Fibroblast of lung (primary cell): Measurements from ENCODE around the gene HPGD. TPM values are rescaled to one million over a fixed set of nuclear protein-coding genes. Genes with fewer than 3 reads are reported as not detected.

ENCODE experiments used
- DNase-seq, 2 donors: peaks; one replicate each; pipeline versions ENCODE4 v3.0.0 to v3.0.0-alpha.2; 2010; ENCODE audit warnings: low read depth in 2 of 2
- H2AFZ ChIP-seq: 2 replicates; pipeline ENCODE4 v1.5.1; 2012; ENCODE audit warnings: low read length, control low read depth, inconsistent platforms
- H3K27ac ChIP-seq: 2 replicates; pipeline ENCODE4 v1.5.1; 2011; ENCODE audit warnings: low read length, control low read depth; ENCODE audit not compliant: insufficient read depth
- H3K27me3 ChIP-seq: 2 replicates; pipeline ENCODE4 v1.5.1; 2011; ENCODE audit warnings: mild to moderate bottlenecking, low read length; ENCODE audit not compliant: control insufficient read depth, insufficient read depth
- H3K36me3 ChIP-seq: 2 replicates; pipeline ENCODE4 v1.5.1; 2011; ENCODE audit warnings: low read length; ENCODE audit not compliant: control insufficient read depth, insufficient read depth
- H3K4me1 ChIP-seq: 2 replicates; pipeline ENCODE4 v1.5.1; 2011; ENCODE audit warnings: low read length; ENCODE audit not compliant: control insufficient read depth, insufficient read depth; ENCODE audit errors: extremely low read depth
- H3K4me2 ChIP-seq: 2 replicates; pipeline ENCODE4 v1.5.1; 2011; ENCODE audit warnings: low read length, control low read depth; ENCODE audit not compliant: insufficient read depth; ENCODE audit errors: extremely low read depth
- H3K4me3 ChIP-seq, 4 experiments: fragments of 200-600 bp in 1 of 4; sonication (generic) in 1 of 4; replicated peaks in 1 of 4; 2 replicates each; pipeline ENCODE4 v1.5.1; 2011 to 2016; ENCODE audit warnings: low read length in 4 of 4, low read depth in 3 of 4, mild to moderate bottlenecking in 3 of 4, control low read depth in 2 of 4, inconsistent platforms in 1 of 4, mixed read lengths in 1 of 4; ENCODE audit not compliant: insufficient read depth in 1 of 4; ENCODE audit errors: control extremely low read depth in 1 of 4
- H3K79me2 ChIP-seq: 2 replicates; pipeline ENCODE4 v1.5.1; 2012; ENCODE audit warnings: mild to moderate bottlenecking, low read length, inconsistent platforms; ENCODE audit not compliant: control insufficient read depth, insufficient read depth
- H3K9ac ChIP-seq: 2 replicates; pipeline ENCODE4 v1.5.1; 2011; ENCODE audit warnings: mild to moderate bottlenecking, low read length, control low read depth; ENCODE audit not compliant: insufficient read depth
- H3K9me3 ChIP-seq: 2 replicates; pipeline ENCODE4 v1.5.1; 2012; ENCODE audit warnings: low read depth, low read length; ENCODE audit not compliant: control insufficient read depth, insufficient read depth
- H4K20me1 ChIP-seq: 2 replicates; pipeline ENCODE4 v1.5.1; 2011; ENCODE audit warnings: low read length; ENCODE audit not compliant: control insufficient read depth, insufficient read depth; ENCODE audit errors: extremely low read depth
- EZH2 ChIP-seq: IDR thresholded peaks from 2 replicates; pipeline ENCODE4 v1.5.1; 2012; ENCODE audit warnings: low read length, control low read depth, mild to moderate bottlenecking; ENCODE audit errors: missing control alignments
- polyA plus RNA-seq, 2 donors: library from polyadenylated mRNA; depleted of rRNA in 1 of 2; stranded (reverse) in 1 of 2; unstranded in 1 of 2; fragments of >200 nt; gene quantifications; 2 replicates each; pipeline ENCODE4 v1.2.1, GENCODE V29; 2011 to 2012; ENCODE audit warnings: missing spikeins in 1 of 2
- total RNA-seq: library from RNA; depleted of rRNA; stranded (reverse); fragments of >200 nt; gene quantifications from 2 replicates; pipeline ENCODE4 v1.2.1, GENCODE V29; 2014
- TF ChIP-seq, protein P1 (sequence below), 2 donors: IDR thresholded peaks in 1 of 2; conservative IDR thresholded peaks in 1 of 2; 1 replicate in 1 of 2; 2 replicates in 1 of 2; pipeline ENCODE4 v1.5.1; 2011 to 2012; ENCODE audit warnings: low read length in 2 of 2, control low read depth in 1 of 2, inconsistent platforms in 1 of 2, low read depth in 1 of 2, mild to moderate bottlenecking in 1 of 2

Gene HPGD
- total and polyA plus RNA-seq, 2 donors (not counting 1 experiment from before 2014, with no cell fraction given), result 0.16 to 0.17 TPM

DNA sequence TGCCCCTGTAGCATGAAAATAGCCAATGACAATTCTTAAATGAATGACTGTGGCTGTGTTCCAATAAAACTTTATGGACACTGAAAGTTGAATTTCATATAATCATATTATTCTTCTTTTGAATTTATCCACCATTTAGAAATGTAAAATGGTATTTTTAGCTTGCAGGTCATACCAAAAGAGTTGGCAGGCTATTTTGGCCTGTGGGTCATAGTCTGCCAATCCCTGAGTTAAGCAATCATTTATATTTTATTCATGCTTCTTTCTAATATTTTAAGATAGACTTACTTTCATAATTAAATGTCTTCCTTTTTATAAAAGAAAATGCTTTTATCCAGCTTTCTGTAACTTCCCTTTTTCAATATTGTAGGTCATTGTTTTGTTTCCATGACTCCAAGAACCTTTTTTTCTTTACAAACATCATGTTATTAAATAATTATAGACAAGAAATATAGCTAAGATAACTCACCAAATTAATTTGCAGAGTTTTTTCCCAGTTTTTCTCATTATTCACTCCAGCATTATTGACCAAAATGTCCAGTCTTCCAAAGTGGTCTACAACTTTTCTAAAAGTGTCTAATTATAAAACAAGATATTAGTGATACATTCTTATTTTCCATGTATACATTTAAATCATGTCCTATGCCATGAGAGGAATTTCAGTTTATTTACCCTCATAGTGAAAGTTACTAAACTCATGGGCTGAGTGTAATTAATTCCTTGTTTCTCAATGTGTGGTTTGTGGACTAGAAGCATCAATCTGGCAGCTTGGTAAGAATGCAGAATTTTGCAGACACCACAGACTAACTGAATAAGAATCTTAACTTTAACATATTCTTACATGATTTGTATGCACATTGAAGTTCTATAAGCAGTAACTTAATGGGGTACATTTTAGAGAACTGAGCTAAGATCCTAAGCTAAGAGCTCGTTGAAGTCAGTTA is 4.5 kb downstream of the HPGD start:
- H3K4me1 ChIP-seq, result no peaks in the 10 kb centered on the region
- H3K4me3 ChIP-seq, result no peak overlapping the region
- H2AFZ ChIP-seq, result no peak overlapping the region
- peaks cover 3% of the 10 kb centered on the region for H3K27me3 ChIP-seq
- no peaks in the 10 kb centered on the region for H3K79me2 ChIP-seq
- H4K20me1 ChIP-seq, result no peaks in the 10 kb centered on the region
- no peaks in the 10 kb centered on the region for H3K36me3 ChIP-seq
- DNase-seq, result no peak
- H3K9me3 ChIP-seq, result no peaks in the 10 kb centered on the region
- H3K9ac ChIP-seq, result no peak overlapping the region
- no peak overlapping the region for H3K4me2 ChIP-seq
- H3K27ac ChIP-seq, result no peak overlapping the region
- TF ChIP-seq, protein P1, sequence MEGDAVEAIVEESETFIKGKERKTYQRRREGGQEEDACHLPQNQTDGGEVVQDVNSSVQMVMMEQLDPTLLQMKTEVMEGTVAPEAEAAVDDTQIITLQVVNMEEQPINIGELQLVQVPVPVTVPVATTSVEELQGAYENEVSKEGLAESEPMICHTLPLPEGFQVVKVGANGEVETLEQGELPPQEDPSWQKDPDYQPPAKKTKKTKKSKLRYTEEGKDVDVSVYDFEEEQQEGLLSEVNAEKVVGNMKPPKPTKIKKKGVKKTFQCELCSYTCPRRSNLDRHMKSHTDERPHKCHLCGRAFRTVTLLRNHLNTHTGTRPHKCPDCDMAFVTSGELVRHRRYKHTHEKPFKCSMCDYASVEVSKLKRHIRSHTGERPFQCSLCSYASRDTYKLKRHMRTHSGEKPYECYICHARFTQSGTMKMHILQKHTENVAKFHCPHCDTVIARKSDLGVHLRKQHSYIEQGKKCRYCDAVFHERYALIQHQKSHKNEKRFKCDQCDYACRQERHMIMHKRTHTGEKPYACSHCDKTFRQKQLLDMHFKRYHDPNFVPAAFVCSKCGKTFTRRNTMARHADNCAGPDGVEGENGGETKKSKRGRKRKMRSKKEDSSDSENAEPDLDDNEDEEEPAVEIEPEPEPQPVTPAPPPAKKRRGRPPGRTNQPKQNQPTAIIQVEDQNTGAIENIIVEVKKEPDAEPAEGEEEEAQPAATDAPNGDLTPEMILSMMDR (conservative IDR thresholded peaks at IDR 0.05 in 1 of 2, IDR thresholded peaks at IDR 0.05 in 1 of 2; ENCODE audit: low read depth in 1 of 2, low read length in 2 of 2), result no peak
- TF ChIP-seq EZH2, result no peak

DNA sequence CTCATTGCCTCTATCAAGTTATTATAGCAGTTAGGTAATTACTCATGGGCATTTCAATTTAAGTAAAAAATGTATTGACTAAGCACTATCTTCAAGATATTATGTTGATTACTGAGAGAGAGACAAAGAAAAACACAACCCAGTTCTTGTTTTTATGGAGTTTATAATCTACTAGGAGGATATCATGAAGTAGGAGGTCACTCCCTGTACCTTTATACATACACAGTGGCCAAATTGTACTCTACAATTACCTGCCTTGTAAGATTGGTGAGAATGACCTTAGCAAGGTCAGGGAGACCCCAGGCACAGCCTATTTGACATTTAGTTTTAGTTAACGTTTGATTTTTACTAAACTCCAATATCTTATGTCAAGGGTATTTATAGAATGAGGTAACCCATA is 5.5 kb downstream of the HPGD start:
- Histone ChIP-seq H3K27ac (no peak overlapping the region), H4K20me1 (no peaks in the 10 kb centered on the region), H3K27me3 (no peaks in the 10 kb centered on the region), H3K9me3 (no peaks in the 10 kb centered on the region), H3K4me2 (no peak overlapping the region), H3K79me2 (no peaks in the 10 kb centered on the region), H2AFZ (no peak overlapping the region), H3K36me3 (no peaks in the 10 kb centered on the region), H3K4me1 (no peaks in the 10 kb centered on the region), H3K4me3 (no peak overlapping the region), H3K9ac (no peak overlapping the region)
- TF ChIP-seq, protein P1 (conservative IDR thresholded peaks at IDR 0.05 in 1 of 2, IDR thresholded peaks at IDR 0.05 in 1 of 2; ENCODE audit: low read depth in 1 of 2, low read length in 2 of 2), result no peak
- no peak for TF ChIP-seq EZH2
- no peak for DNase-seq

GRCh38 chr4:174516345-174516744 is 5.9 kb downstream of the HPGD start:
- no peaks in the 10 kb centered on the region for H3K79me2 ChIP-seq
- H3K4me2 ChIP-seq, result no peak overlapping the region
- no peak overlapping the region for H3K27ac ChIP-seq
- no peaks in the 10 kb centered on the region for H3K27me3 ChIP-seq
- H3K4me3 ChIP-seq, result no peak overlapping the region
- DNase-seq, result no peak
- H3K4me1 ChIP-seq, result no peaks in the 10 kb centered on the region
- H3K9ac ChIP-seq, result no peak overlapping the region
- H3K36me3 ChIP-seq, result no peaks in the 10 kb centered on the region
- no peak for TF ChIP-seq EZH2
- TF ChIP-seq, protein P1 (conservative IDR thresholded peaks at IDR 0.05 in 1 of 2, IDR thresholded peaks at IDR 0.05 in 1 of 2; ENCODE audit: low read depth in 1 of 2, low read length in 2 of 2), result no peak
- H4K20me1 ChIP-seq, result no peaks in the 10 kb centered on the region
- no peak overlapping the region for H2AFZ ChIP-seq
- no peaks in the 10 kb centered on the region for H3K9me3 ChIP-seq
